Stimulated activated CD8-positive, alpha-beta memory T cell treated with anti-CD3 and anti-CD28 coated beads, Interleukin-2, amount 100 ng/mL, for 1 hour (primary cell): Measurements from ENCODE around the gene NEDD4L.

ENCODE experiments used
- DNase-seq, 2 donors: peaks; one replicate each; pipeline ENCODE4 v3.0.0-alpha.2; 2020; ENCODE audit warnings: low read depth in 2 of 2

The NEDD4L gene

DNA sequence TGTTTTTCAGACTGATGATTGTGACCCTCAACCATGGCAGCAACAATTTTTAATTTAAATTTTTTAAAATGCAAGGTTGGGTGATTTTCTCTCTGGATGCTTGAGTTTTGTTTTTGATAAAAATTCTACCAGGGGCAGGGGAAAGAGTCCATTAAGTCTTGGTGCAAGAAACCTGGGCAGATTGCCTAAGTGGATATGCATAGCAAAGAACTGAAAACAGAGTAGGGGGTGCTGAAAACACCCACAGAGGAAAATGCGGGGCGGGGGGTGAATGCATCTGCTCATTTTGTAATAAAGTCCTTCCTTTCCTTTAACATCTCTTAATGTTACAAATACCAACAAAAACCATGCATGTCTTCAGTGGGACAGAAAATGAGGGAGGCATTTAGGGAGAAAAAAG lies 138.0 kb downstream of the NEDD4L start:
- DNase-seq: no peak

DNA sequence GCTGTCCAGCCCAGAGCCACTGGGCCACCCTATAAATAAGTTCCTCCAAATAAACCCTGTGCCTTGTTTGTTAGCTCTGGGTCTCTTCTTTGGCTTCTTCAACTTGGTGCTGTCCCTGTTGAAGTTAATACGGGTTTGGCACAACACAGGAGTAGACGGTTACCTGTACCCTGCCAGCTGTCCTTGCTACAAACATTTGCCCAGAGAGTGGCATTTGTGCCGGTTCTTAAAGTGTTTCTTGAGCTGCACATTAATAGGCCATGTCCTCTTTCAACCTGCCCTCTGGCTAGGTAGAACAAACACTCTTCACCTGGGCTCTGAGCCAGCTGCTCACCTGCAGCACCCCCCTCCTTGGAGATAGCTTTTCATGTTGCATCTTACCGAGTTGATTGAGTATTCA lies 139.2 kb downstream of the NEDD4L start:
- no peak for DNase-seq

DNA sequence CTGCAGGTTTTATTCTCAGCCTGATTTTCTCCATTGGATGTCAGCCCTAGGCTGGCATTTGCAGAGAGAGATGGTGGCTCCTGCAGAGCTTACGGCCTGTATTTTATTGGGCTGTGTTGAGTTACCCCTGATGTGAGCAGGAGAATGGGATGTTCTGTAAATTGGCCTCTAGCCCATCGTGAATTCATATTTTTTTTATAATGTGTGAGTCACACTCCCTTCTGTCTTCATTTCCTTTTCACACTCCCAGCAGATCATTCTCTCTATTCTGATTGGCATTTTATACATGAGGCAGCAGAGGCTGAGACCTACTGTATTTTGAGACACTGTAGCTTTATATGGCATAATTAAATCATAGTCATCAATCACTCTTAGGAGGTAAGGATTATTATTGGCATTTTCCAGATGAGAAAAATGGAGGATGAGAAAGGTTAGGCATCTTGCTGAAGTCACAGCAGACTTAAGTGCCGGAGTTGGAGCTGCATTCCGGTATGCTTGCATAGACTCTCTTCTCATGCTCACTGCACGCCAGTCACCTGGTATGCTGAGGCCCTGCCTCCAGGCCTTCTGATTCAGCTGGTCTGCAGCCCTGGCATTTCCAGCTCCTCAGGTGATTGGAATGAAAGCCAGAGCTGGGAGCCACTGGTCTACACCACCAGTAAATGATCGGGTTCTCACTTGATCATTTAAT lies 142.4 kb downstream of the NEDD4L start:
- DNase-seq: no peak

DNA sequence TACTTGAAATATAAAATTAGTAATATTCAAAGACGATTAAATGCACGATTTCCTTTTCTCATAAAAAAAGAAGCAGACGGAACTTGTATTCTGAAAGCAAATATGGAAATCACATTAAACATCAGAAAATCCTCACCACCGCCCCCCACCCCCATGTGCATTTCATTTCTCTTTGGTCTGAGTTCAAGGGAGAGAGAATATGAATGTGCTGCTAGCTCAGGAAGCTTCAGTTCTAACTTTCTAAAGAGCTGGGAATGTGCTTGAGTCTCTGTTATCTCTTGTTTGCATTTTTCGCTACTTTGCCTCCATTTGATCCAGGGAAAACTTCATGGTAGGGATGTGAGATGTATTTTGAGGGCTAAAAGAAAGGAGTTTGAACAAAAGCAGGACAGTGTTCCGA lies 143.6 kb downstream of the NEDD4L start:
- no peak for DNase-seq

DNA sequence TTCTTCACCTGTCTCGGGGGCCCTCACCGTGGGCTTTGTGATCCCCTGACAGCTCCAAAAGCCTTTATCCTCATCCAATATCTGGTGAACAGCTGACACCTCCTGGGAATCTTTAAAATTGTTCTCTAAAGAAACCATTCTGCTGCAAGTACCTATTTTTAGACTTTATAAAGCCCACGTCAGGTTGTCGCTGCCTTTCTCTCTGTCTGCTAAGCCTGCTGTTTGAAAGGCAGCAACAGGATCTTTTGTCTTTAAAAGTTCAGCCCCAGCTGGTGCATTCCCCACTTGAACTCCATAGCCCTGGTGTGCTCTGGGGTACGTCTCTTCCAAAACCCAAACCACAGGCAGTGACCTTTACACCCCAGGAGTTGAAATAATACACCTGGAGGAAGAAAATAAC lies 145.0 kb downstream of the NEDD4L start:
- DNase-seq: no peak

DNA sequence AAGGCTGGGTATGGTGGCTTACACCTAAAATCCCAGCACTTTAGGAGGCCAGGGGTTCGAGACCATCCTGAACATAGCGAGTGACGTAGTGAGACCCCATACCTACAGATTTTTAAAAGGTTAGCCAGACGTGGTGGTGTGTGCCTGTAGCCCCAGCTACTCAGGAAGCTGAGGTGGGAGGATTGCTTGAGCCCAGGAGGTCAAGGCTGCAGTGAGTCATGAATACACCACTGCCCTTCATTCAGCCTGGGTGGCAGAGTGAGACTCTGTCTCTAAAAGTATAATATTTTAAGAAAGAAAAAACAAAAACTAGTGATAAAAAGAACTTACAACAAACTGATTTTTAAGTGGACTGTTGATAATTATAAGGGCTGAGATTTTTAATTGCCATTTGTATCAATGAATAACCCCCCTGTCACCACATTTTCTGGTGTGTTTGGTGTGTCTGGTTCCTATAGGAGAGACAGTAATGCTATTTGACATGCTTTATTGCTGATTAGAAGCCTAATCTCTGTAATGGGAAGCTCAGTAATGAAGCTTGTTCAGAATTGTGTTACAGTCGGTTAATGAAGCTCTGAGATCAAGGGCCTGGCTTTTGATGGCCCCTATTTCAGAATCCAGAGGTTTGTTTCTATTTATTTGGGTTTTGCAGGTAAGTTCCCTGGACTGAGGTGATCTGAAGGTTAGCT lies 147.0 kb downstream of the NEDD4L start:
- no peak for DNase-seq

DNA sequence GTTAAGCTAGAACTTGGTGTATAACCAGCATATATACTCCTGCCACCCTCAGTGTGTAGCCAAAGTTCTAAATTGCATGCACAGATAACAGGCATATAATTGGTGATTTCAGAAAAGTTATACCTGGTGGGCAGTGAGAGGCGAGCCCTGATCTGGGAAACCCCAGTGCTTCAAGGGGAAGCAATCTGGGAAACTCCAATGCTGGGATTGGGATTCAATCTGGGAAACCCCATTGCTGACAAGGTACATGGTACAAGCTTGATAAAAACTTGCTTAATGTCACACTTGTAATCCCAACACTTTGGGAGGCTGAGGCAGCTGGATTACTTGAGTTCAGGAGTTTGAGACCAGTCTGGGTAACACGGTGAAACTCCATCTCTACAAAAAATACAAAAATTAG lies 147.6 kb downstream of the NEDD4L start:
- DNase-seq: no peak

DNA sequence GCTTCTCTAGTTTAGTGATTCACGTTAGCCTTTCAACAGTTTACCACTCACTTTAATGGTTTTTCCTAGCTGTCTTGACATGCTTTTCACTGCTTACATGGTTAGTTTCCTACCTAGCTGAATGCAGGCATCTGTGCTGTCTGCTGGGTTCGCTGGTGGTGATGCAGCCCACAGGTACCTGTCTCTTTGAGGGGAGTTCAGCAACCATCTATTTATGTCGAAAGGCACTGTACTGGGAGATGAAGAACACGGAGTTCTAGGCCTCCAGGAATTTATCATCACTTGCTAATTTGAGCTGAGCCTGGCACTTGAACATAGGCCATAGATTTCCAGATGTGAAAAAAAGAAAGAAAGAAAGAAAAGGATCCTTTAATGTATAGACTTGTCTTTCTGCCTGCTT lies 148.5 kb downstream of the NEDD4L start:
- no peak for DNase-seq

DNA sequence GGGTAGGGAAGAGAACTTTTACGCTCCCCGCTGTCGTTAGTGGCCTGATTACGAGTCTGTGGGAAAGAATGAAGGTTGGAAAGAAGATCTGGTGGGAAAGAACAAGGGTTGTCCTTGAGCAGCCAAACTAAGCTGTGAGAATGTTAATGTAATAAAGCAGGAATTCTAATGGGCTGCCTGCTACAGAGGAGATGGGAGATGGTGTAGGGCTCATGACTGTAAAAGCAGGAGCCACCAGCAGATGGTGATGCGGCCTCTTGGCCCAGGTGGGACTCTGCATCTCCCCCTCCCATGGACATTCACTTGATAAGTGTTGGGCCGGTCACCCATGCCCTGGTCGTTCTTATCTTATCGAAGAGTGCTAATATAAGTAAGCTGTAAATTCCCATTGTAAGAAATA lies 150.0 kb downstream of the NEDD4L start:
- no peak for DNase-seq

DNA sequence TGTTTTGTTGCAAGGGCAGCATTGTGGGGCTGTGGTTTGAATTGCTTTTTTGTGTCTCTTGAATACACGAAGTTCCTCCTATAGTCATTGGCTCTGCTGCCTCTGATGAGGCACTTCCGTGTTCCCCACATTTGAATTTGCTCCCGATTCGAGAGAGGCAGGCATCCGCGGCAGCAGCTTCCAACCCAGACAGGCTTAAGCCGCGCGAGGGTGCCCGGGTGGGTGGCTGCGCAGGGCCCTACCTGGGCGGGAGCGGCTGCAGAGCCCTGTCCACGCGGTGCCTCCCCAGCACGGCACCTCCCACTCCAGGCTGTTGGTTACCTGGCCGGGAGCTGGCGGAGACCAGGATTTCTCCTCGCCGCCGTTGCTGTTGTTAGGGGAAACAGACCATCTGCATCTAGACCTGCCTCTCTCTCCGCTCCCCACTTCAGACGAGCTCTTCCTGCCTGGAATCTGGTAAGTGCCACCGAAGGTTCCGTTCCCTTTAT lies 151.3 kb downstream of the NEDD4L start:
- no peak for DNase-seq

DNA sequence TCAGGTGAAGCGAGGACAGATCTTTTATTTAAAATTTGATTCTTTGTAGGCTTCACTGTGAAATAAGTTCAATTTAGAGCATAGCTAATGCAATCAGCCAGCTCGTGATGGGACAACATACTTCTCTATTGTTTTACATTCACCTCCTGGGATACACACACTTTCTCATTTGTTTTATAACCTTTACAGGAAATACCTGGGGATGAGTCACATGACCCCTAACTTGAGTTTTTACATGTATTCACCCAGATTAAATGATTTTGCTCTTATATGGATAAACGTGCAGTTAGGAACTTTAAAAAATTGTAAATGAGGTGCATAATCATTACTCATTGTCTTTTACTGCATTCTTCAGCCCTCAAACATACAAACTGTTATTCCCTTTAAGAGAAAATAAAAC lies 152.1 kb downstream of the NEDD4L start:
- no peak for DNase-seq

DNA sequence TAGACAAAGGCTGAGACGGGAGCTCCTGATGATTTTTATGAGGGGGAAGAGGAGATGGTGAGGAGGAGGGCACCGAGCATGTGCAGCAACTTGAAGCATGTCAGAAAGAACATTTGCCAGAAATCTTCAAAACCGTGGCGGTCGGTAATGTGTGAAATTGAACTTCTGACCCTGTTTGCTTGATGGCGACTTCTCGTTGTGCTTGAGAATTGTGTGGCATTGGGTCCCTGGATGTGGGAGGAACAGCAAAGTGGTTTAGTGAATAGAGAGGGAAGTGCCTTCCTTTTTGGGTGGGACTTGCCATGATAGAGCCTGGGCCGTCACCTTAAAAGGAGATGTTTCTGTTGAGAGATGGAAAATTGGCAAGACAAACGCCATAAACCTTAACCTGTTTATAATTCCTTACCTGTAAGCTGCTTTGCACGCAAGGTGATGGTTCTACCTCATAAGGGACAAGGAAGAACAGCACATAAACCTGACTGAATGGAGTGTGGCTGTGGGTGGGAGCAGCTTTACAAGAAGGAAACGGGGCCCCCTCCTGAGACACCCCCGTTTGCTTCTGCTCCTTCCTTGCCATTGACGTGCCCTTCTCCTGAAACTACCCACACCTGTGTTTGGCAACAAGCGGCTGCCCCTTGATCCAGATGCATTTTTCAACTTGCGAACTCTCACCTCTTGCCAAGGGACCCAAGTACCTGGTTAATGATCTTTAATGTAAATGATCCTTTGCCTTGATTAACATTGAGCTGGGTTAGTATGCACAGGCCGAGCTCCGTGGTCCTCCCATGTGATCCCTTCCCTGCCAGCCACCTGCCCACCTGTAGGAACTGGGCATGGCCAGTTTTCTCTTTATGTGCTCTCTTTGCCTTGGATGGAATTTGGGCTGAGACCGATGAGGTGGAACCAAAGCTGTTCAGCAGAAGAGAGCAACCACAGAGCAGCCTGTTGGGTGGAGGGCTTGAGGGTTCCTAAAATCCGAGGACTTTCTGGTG lies 153.2 kb downstream of the NEDD4L start:
- no peak for DNase-seq

DNA sequence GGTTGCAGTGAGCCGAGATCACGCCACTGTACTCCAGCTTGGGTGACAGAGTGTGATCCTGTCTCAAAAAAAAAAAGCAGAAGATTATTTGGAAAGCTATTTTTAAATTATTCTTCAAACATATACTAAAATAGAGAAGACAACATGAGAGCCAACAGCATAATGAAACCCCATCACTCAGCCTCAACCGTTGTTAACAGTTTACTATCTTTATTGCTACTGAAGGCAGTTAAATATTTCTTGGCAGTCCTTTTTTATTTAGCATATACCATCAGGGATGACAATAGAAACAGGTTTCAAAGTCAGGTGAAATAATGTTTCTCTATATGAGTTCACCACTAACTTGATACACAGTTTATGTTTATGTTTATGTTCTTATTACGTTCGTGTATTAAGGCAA lies 157.2 kb downstream of the NEDD4L start:
- DNase-seq: no peak

DNA sequence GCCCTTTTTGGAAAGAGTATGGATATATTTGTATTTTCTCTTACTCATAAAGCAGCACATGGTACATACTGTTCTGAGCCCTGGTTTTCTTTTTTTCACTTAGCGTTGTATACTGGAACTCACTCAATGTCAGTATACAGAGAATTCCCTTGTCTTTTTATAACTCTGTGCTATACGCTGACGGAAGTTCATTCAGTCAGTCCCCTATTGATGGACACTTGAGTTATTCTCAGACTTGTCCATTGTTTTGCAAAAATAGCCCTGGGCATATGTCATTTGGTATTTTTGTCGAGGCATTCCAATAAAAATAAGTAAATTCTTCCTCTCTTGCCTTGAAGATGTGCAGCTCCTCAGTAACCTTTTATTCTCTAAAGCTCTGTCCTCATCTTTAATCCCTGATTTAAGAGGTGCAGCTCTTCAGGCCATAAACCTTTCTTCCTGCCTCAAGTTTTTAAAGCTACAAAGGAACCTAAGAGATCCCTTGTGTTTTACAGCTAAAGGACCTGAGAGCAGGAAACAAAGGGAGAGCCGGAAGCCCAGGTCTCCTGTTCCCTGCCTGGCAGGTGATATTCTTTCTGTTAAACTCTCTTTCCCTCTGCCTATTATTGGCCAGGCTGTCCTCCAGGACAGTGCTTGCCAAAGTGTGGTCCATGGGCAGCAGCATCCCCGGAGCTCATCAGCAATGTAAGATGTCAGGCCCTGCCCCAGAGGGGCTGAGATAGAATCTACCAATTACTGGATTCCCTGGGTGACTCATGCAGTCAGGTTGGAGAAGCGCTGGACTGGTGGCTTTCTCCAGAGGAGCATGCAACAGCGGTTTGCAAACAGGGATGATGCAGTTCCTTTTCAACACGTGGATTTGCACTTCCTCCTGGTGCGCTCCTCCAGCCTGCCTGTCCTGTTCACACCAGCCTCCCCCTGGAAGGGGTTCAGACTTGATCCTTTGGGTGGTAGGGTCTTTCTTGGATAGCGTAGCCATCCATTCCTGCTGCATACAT lies 158.0 kb downstream of the NEDD4L start:
- DNase-seq: no peak

DNA sequence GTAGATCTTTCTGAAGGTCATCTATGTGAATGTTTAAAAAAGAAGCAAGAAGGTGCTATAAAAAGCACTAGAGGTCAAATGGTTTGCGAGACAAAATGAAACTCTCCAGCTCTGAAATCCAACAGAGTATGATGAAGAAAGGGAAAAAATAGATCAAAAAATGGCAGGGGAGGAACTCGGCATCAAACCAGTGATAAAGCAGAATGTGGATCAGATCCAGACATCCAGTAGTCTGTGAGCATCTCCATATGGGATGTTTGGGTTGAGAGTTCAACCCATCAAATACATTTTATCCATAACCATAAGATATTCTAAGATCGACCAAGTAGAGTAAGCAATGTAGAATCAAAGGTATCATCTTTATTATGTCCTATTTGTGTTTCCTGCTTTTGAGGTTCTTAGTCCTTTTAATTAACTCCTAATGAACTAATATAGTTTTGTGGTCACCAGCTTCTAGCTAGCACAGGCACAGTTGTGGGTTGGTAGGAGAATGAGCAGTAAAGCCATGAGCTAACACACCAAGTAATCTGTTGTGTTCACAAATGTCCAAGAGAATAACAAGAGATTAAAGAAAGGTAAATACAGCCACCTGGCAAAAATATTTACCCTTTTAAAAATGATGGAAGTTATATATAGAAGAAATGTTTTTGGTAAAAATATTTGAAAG lies 160.9 kb downstream of the NEDD4L start:
- no peak for DNase-seq

DNA sequence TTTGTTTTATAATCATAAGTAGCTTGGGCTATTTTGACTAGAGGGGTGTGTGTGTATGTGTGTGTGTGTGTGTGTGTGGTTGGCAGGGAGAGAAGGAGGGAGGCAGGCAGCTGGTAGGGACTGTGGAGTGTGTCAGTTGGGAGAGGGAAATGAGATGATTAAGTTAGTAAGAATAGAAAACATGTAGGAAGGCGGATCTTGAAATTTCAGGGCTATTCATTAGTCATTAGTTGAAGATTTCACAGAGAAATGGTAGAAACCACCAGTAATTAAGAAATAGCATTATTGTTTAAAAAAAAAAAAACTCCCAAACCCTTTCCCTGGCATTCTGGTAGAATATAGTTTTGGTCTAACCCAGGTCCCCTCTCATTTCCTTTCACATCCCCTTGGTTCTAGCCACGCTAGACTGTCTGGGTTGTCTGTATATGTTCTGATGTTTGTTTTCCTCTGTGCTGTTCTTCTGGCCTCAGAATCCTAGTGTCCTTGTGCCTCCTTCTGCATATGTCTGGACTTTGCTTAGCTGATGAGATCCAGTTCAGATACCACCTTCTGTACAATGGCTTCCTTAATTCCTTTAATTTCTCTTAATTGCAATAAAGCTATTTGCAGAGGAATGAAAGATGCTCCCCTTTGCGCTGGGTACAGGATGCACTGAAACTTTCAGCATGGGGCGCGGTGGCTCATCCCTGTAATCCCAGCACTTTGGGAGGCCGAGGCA lies 161.6 kb downstream of the NEDD4L start:
- DNase-seq: no peak

DNA sequence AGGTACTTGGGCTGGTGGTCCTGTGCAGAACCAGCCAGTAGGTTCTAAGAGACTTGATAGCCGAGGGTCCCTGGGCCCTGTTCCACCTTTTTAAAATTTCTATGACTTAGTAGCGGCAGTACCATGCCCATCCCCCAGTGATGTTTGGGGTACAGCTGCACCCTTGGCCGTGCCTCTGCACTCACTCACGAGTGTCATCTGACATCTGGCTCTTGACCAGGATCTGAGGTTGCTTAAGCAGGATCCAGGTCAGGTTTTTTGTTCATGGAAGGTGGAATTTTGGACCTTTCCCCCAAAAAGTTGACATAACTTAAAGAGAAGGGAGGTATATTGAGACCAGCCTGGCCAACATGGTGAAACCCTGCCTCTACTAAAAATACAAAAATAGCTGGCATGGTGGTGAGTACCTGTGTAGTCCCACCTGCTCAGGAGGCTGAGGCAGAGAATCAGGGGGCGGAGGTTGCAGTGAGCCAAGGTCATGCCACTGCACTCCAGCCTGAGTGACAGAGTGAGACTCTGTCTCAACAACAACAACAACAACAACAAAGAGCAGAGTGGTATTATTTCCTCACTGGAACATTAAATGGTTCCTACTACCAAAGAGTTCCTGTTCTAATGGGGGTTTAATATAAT lies 163.6 kb downstream of the NEDD4L start:
- DNase-seq: no peak

DNA sequence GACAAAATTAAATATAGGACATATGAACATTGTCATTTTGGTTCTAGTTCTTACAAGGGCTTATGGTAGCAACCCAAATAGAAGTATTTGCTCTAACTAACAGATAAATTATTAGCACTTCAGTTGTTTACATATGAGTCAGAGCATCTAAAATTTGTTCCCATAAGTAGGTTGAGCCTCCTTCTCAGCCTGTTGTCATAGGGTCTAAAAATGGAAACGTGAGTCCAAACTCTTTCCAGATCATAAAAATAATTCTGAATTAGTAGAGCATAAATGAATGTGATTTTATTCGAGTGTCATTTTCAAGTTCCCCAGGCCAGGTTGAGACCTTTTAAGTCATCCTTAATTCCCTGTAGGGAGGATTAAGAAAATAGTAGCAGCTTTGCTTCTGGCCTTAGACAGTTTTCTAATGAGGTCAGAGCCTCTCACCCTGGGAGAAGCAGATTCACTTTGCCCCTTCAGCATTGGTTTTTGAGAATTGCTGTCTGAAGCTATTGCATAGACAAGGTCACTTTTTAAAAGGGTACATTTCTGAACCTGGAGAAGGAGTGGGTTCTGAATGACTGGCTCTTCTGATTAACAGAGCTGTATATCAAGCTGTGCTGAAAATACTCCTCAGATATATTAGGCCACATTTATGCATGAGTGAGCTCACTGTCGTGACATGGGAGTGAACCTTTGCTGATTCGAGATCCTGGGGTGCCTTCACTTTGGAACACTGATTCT lies 164.3 kb downstream of the NEDD4L start:
- no peak for DNase-seq

DNA sequence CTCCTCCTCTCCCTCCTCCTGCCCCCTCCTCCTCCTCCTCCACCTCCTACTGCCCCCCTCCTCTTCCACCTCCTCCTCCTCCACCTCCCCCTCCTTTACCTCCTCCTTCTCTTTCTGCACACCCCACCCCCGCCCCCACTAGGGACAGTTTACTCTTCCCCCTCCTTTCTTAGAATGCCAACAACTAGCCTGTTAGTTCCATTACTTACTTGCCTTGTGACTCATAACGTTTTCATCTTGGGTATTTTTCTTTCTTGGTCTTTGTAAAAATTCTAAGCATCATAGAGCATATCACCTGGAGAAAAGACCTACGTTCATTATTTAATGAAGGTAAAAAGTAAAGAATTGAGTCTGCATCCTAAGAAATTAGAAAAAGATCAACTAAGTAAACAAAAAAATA lies 165.3 kb downstream of the NEDD4L start:
- no peak for DNase-seq
